CD14-positive monocyte (primary cell): Measurements from ENCODE around the gene ZNF790. TPM values are rescaled to one million over a fixed set of nuclear protein-coding genes. Genes with fewer than 3 reads are reported as not detected.
A peak's percentile ranks its signal among the peaks of the same experiment; 100 is the strongest.
"Not testable (repeated sequence)": the region's sequence is repeated elsewhere in the genome, so short reads cannot be mapped to it uniquely, and the experiment has no call there.

Experiments used
- DNase-seq, 3 donors: peaks; one replicate each; pipeline ENCODE4 v3.0.0-alpha.2; 2011 to 2022
- H2AFZ ChIP-seq: 2 replicates; pipeline ENCODE4 v1.6.0; 2012; ENCODE audit warnings: mild to moderate bottlenecking, low read depth, low read length, inconsistent platforms; ENCODE audit not compliant: insufficient read depth, poor library complexity, severe bottlenecking
- H3K27ac ChIP-seq, 2 donors: 1 replicate in 1 of 2; 2 replicates in 1 of 2; pipeline ENCODE4 v1.5.1; 2012 to 2013; ENCODE audit warnings: low read length in 2 of 2, control low read depth in 1 of 2, inconsistent platforms in 1 of 2, low read depth in 1 of 2, mild to moderate bottlenecking in 1 of 2
- H3K27me3 ChIP-seq, 2 donors: one replicate each; pipeline versions ENCODE4 v1.6.0 to v1.6.1; 2011 to 2013; ENCODE audit warnings: low read length in 2 of 2; ENCODE audit not compliant: control insufficient read depth in 2 of 2, insufficient read depth in 2 of 2
- H3K36me3 ChIP-seq, 2 donors: replicated peaks in 1 of 2; 1 replicate in 1 of 2; 2 replicates in 1 of 2; pipeline versions ENCODE4 v1.5.1 to v1.6.1; 2012 to 2013; ENCODE audit warnings: low read length in 2 of 2, control low read depth in 1 of 2, inconsistent platforms in 1 of 2, mild to moderate bottlenecking in 1 of 2; ENCODE audit not compliant: insufficient read depth in 2 of 2, control insufficient read depth in 1 of 2
- H3K4me1 ChIP-seq, 2 donors: 1 replicate in 1 of 2; 2 replicates in 1 of 2; pipeline versions ENCODE4 v1.5.1 to v1.6.1; 2012 to 2013; ENCODE audit warnings: low read length in 2 of 2, control low read depth in 1 of 2, inconsistent platforms in 1 of 2, mild to moderate bottlenecking in 1 of 2, moderate library complexity in 1 of 2; ENCODE audit not compliant: insufficient read depth in 2 of 2, control insufficient read depth in 1 of 2
- H3K4me2 ChIP-seq: replicated peaks from 2 replicates; pipeline ENCODE3; 2012; ENCODE audit warnings: low read length, moderate library complexity, mild to moderate bottlenecking; ENCODE audit not compliant: poor library complexity, severe bottlenecking; ENCODE audit errors: extremely low read depth
- H3K4me3 ChIP-seq, 3 experiments: fragments of 200-600 bp in 1 of 3; sonication (generic) in 1 of 3; replicated peaks in 1 of 3; 1 replicate in 2 of 3; 2 replicates in 1 of 3; pipeline ENCODE4 v1.5.1; 2011 to 2013; ENCODE audit warnings: low read length in 3 of 3, mild to moderate bottlenecking in 3 of 3, control low read depth in 2 of 3, low read depth in 2 of 3, inconsistent platforms in 1 of 3, moderate library complexity in 1 of 3
- H3K79me2 ChIP-seq: 2 replicates; pipeline ENCODE4 v1.6.0; 2012; ENCODE audit warnings: mild to moderate bottlenecking, control low read depth, inconsistent platforms, low read length, moderate library complexity; ENCODE audit not compliant: insufficient read depth
- H3K9ac ChIP-seq: 2 replicates; pipeline ENCODE4 v1.6.0; 2017; ENCODE audit warnings: low read length, mild to moderate bottlenecking; ENCODE audit not compliant: insufficient read depth, poor library complexity, severe bottlenecking
- H3K9me3 ChIP-seq, 2 donors: replicated peaks in 1 of 2; 1 replicate in 1 of 2; 2 replicates in 1 of 2; pipeline versions ENCODE4 v1.5.1 to v1.6.1; 2012 to 2013; ENCODE audit warnings: low read length in 2 of 2, control low read depth in 1 of 2; ENCODE audit not compliant: control insufficient read depth in 1 of 2, insufficient read depth in 1 of 2
- H4K20me1 ChIP-seq: 2 replicates; pipeline ENCODE4 v1.6.0; 2012; ENCODE audit warnings: mild to moderate bottlenecking, low read length, control low read depth, moderate library complexity; ENCODE audit not compliant: insufficient read depth
- H3K27ac Mint-ChIP-seq, 7 donors: one replicate each; pipeline ENCODE4 v1.8.0; 2020; ENCODE audit warnings: mild to moderate bottlenecking in 7 of 7, mixed read lengths in 7 of 7, moderate library complexity in 6 of 7, inconsistent platforms in 2 of 7
- H3K27me3 Mint-ChIP-seq, 3 donors: one replicate each; pipeline ENCODE4 v1.8.0; 2021 to 2022; ENCODE audit warnings: low read depth in 3 of 3, mild to moderate bottlenecking in 3 of 3, mixed read lengths in 3 of 3, moderate library complexity in 3 of 3, inconsistent platforms in 1 of 3
- H3K36me3 Mint-ChIP-seq, 2 donors: one replicate each; pipeline ENCODE4 v1.8.0; 2020; ENCODE audit warnings: mixed read lengths in 2 of 2, inconsistent platforms in 1 of 2, mild to moderate bottlenecking in 1 of 2
- H3K4me1 Mint-ChIP-seq: one replicate; pipeline ENCODE4 v1.8.0; 2020; ENCODE audit warnings: mild to moderate bottlenecking, mixed read lengths
- H3K4me3 Mint-ChIP-seq, 2 donors: one replicate each; pipeline ENCODE4 v1.8.0; 2020; ENCODE audit warnings: mild to moderate bottlenecking in 2 of 2, mixed read lengths in 2 of 2, moderate library complexity in 1 of 2
- H3K9me3 Mint-ChIP-seq, 7 donors: one replicate each; pipeline ENCODE4 v1.8.0; 2020 to 2022; ENCODE audit warnings: mixed read lengths in 7 of 7, mild to moderate bottlenecking in 6 of 7, moderate library complexity in 6 of 7, inconsistent platforms in 2 of 7
- WGBS: methylation state at CpG from one replicate; pipeline ENCODE4 v1.1.5; 2013; ENCODE audit warnings: missing lambda C conversion rate; ENCODE audit not compliant: insufficient coverage; 5-methylcytosine and 5-hydroxymethylcytosine counted together
- intact Hi-C, 2 donors: fragments of 100-400 bp; cut with micrococcal nuclease; formaldehyde crosslinking; loops; one replicate each; pipeline versions ENCODE4 v1.15.0 to v1.15.1; 2023
- polyA plus RNA-seq, 3 donors: library from polyadenylated mRNA; depleted of rRNA in 1 of 3; unstranded in 2 of 3; stranded (reverse) in 1 of 3; fragments of 300-500 nt in 2 of 3; fragments of >200 nt in 1 of 3; fragmentation: Illumina TruSeq in 2 of 3; gene quantifications; 1 replicate in 2 of 3; 2 replicates in 1 of 3; pipeline ENCODE4 v1.2.3, GENCODE V29; 2012 to 2021
- TF ChIP-seq, protein P1 (sequence below): fragments of 200-600 bp; IDR thresholded peaks from one replicate; pipeline ENCODE4 v1.8.0; 2022; ENCODE audit warnings: antibody characterized with exemption, mild to moderate bottlenecking

ZNF790 gene
- polyA plus RNA-seq, 3 donors, result 0.35 to 2.7 (median 2.3) TPM

GRCh38 chr19:36796714-36796992 lies 41.5 kb downstream of the ZNF790 start:
- peaks cover 82 to 88% of the 10 kb centered on the region in 2 donors for H3K9me3 ChIP-seq
- H3K27me3 ChIP-seq, result no peaks in the 10 kb centered on the region
- no peak for DNase-seq
- peak overlapping the region; percentile 60 to 97 (median 61) for H3K4me3 ChIP-seq
- H3K4me2 ChIP-seq, result peak overlapping the region; percentile 78
- Mint-ChIP-seq H3K4me3 (peak overlapping the region; percentile 90 to 94), H3K4me1 (peaks cover 5% of the 10 kb centered on the region), H3K36me3 (peaks cover 7 to 16% of the 10 kb centered on the region in 2 donors), H3K9me3 (peaks cover 51 to 96% (median 87%) of the 10 kb centered on the region in 7 donors), H3K27me3 (peaks cover 2 to 5% (median 2%) of the 10 kb centered on the region in 3 donors), H3K27ac (peak overlapping the region in 3 of 7 donors; percentile 88 to 96 (median 92))
- H3K4me1 ChIP-seq, result peaks cover 9 to 16% of the 10 kb centered on the region in 2 donors
- peak overlapping the region; percentile 97 for H2AFZ ChIP-seq
- no peaks in the 10 kb centered on the region for H4K20me1 ChIP-seq
- TF ChIP-seq, protein P1, sequence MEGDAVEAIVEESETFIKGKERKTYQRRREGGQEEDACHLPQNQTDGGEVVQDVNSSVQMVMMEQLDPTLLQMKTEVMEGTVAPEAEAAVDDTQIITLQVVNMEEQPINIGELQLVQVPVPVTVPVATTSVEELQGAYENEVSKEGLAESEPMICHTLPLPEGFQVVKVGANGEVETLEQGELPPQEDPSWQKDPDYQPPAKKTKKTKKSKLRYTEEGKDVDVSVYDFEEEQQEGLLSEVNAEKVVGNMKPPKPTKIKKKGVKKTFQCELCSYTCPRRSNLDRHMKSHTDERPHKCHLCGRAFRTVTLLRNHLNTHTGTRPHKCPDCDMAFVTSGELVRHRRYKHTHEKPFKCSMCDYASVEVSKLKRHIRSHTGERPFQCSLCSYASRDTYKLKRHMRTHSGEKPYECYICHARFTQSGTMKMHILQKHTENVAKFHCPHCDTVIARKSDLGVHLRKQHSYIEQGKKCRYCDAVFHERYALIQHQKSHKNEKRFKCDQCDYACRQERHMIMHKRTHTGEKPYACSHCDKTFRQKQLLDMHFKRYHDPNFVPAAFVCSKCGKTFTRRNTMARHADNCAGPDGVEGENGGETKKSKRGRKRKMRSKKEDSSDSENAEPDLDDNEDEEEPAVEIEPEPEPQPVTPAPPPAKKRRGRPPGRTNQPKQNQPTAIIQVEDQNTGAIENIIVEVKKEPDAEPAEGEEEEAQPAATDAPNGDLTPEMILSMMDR, result no peak
- intact Hi-C loops, result loop anchor here (2.0 to 5.0 kb wide), 2 partner anchors 24 to 41 kb away; partner anchors contain the start of genes ZNF790 (in 2 of the 2) and ZNF850 (in 1 of the 2)
- no peaks in the 10 kb centered on the region for H3K79me2 ChIP-seq
- H3K9ac ChIP-seq, result peak overlapping the region; percentile 70
- 8% methylated on average over 13 of the region's 19 CpGs for WGBS
- H3K27ac ChIP-seq, result peak overlapping the region; percentile 59 to 73
- peaks cover 0 to 20% of the 10 kb centered on the region in 2 donors for H3K36me3 ChIP-seq

- H3K4me2 ChIP-seq, H3K36me3 Mint-ChIP-seq, H3K4me1 Mint-ChIP-seq, H3K4me1 ChIP-seq, H3K79me2 ChIP-seq, H4K20me1 ChIP-seq, H3K27ac ChIP-seq, intact Hi-C loops, H3K27me3 Mint-ChIP-seq, H3K9ac ChIP-seq, H3K4me3 ChIP-seq, DNase-seq, H2AFZ ChIP-seq, H3K36me3 ChIP-seq, H3K27ac Mint-ChIP-seq, H3K27me3 ChIP-seq: not testable (repeated sequence)
- peaks cover 82 to 83% of the 10 kb centered on the region in 2 donors for H3K9me3 ChIP-seq
- Mint-ChIP-seq H3K9me3 (peaks cover 48 to 89% (median 81%) of the 10 kb centered on the region in 7 donors), H3K4me3 (peak overlapping the region; percentile 41 to 61)
- 13% methylated on average over 19 of the region's 34 CpGs for WGBS
Observed at GRCh38 chr19:36791420-36792141, 46.6 kb downstream of the ZNF790 start.
